Left lung (tissue), 10 donors: ENCODE results near the gene TRPT1. TPM values are rescaled to one million over a fixed set of nuclear protein-coding genes. Genes with fewer than 3 reads are reported as not detected.
"Not testable (repeated sequence)": the region's sequence is repeated elsewhere in the genome, so short reads cannot be mapped to it uniquely, and the experiment has no call there.

Experiments used
- ATAC-seq: fragments of 200-7000 bp; cut with Tn5 transposase; one replicate; pipeline ENCODE4 v1.9.1; 2020; ENCODE audit warnings: moderate library complexity
- DNase-seq, 4 donors: peaks; one replicate each; pipeline ENCODE4 v3.0.0-alpha.2; 2013 to 2020
- H3K27ac ChIP-seq, 2 donors: fragments of 200-600 bp; sonication (generic) in 1 of 2; one replicate each; pipeline versions ENCODE4 v1.5.0 to v1.8.0; 2020 to 2021
- H3K27me3 ChIP-seq, 2 donors: fragments of 200-600 bp; sonication (generic) in 1 of 2; one replicate each; pipeline versions ENCODE4 v1.5.0 to v1.8.0; 2020 to 2021
- H3K36me3 ChIP-seq, 2 donors: fragments of 200-600 bp; sonication (generic) in 1 of 2; one replicate each; pipeline versions ENCODE4 v1.5.0 to v1.8.0; 2020 to 2021
- H3K4me1 ChIP-seq, 2 donors: fragments of 200-600 bp; one replicate each; pipeline ENCODE4 v1.8.0; 2021
- H3K4me3 ChIP-seq, 2 donors: fragments of 200-600 bp; sonication (generic) in 1 of 2; one replicate each; pipeline versions ENCODE4 v1.5.0 to v1.8.0; 2020 to 2021; ENCODE audit warnings: mild to moderate bottlenecking in 1 of 2
- H3K9me3 ChIP-seq, 2 donors: fragments of 200-600 bp; sonication (generic) in 1 of 2; one replicate each; pipeline versions ENCODE4 v1.5.0 to v1.8.0; 2020 to 2021
- CTCF ChIP-seq, 2 donors: fragments of 200-600 bp; sonication (generic) in 1 of 2; IDR thresholded peaks; one replicate each; pipeline versions ENCODE4 v1.5.0 to v1.8.0; 2021; ENCODE audit warnings: antibody characterized with exemption in 2 of 2
- intact Hi-C, 2 donors: fragments of 100-400 bp; cut with DNase I; formaldehyde crosslinking; loops; one replicate each; pipeline versions ENCODE4 v1.11.2 to v1.14.2; 2022
- polyA plus RNA-seq, 6 donors: library from polyadenylated mRNA; unstranded; fragments of 120-200 nt; gene quantifications; one replicate each; pipeline ENCODE4 v1.2.1, GENCODE V29; 2013; ENCODE audit not compliant: insufficient read length in 6 of 6
- total RNA-seq, 2 donors: library from RNA; stranded (reverse); fragmentation: NEBNext Ultra II Directional; extraction: Animal tissue kit (Norgen Biotek cat#: 25700); gene quantifications; one replicate each; pipeline ENCODE4 v1.2.1, GENCODE V29; 2021
- donor health status: DM: no; HTN: yes; CAD: no.
- donor health status: DM: no; HTN: no; CAD: no.

TRPT1 gene
- total and polyA plus RNA-seq, 8 donors: 26.3 to 33.2 (median 28.2) TPM

- ATAC-seq: peak; percentile 0
- Histone ChIP-seq H3K27me3 (no peaks in the 10 kb centered on the region), H3K4me3 (peak overlapping the region; percentile 56 to 77), H3K9me3 (no peaks in the 10 kb centered on the region), H3K27ac (peak overlapping the region; percentile 84 to 90), H3K36me3 (peaks cover 0 to 15% of the 10 kb centered on the region in 2 donors), H3K4me1 (peaks cover 16 to 64% of the 10 kb centered on the region in 2 donors)
- TF ChIP-seq CTCF (IDR thresholded peaks at IDR 0.05): no peak
- DNase-seq: no peak
- intact Hi-C loops: no loop called here
These were observed 21.9 kb upstream of the TRPT1 start for GRCh38 chr11:64247729-64248531.

- intact Hi-C loops: no loop called here
- Histone ChIP-seq H3K36me3 (peaks cover 0 to 20% of the 10 kb centered on the region in 2 donors), H3K4me1 (peaks cover 18 to 64% of the 10 kb centered on the region in 2 donors), H3K4me3 (peak within 1 kb of the TSS; percentile 72 to 77), H3K9me3 (no peaks in the 10 kb centered on the region), H3K27ac (peak within 1 kb of the TSS; percentile 84 to 90), H3K27me3 (no peaks in the 10 kb centered on the region)
- ATAC-seq (peak; percentile 78), DNase-seq (peak; percentile 77 to 96 (median 90))
- no peak for TF ChIP-seq CTCF (IDR thresholded peaks at IDR 0.05)
These were observed 21.1 kb upstream of the TRPT1 start, which contains the start of gene PPP1R14B for GRCh38 chr11:64246871-64247728. TSS of gene PPP1R14B (minus strand) at chr11:64246943. CDS start at chr11:64246673, 270 bp downstream.

DNA sequence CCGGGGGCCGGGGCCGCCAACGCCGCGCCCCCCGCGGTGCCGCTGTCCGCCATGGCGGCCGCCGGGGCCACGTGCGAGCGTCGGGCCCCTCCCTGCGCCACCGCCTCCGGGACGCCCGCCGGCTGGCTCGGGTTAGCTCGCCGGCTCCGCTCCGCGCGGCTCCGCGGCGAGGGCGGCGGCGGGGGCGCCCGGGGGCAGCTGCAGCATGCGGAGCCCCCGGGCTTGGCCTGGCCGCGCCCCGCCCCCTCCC, 20.6 kb upstream of the TRPT1 start:
- ATAC-seq, intact Hi-C loops, DNase-seq, H3K27me3 ChIP-seq, H3K9me3 ChIP-seq: not testable (repeated sequence)
- H3K36me3 ChIP-seq: peaks cover 0 to 20% of the 10 kb centered on the region in 2 donors
- H3K4me1 ChIP-seq: peaks cover 18 to 64% of the 10 kb centered on the region in 2 donors
- peak overlapping the region in 1 of 2 donors; percentile 71 for H3K27ac ChIP-seq
- peak overlapping the region; percentile 72 to 77 for H3K4me3 ChIP-seq

GRCh38 chr11:64245797-64246620, 20.0 kb upstream of the TRPT1 start:
- Histone ChIP-seq H3K9me3 (no peaks in the 10 kb centered on the region), H3K27ac (peak overlapping the region; percentile 68 to 71), H3K27me3 (no peaks in the 10 kb centered on the region), H3K4me1 (peaks cover 18 to 62% of the 10 kb centered on the region in 2 donors), H3K36me3 (peaks cover 0 to 20% of the 10 kb centered on the region in 2 donors), H3K4me3 (peak overlapping the region; percentile 72 to 77)
- DNase-seq (peak in 3 of 4 donors; percentile 51 to 89 (median 83)), ATAC-seq (peak; percentile 3)
- intact Hi-C loops: no loop called here
- TF ChIP-seq CTCF (IDR thresholded peaks at IDR 0.05): no peak

DNA sequence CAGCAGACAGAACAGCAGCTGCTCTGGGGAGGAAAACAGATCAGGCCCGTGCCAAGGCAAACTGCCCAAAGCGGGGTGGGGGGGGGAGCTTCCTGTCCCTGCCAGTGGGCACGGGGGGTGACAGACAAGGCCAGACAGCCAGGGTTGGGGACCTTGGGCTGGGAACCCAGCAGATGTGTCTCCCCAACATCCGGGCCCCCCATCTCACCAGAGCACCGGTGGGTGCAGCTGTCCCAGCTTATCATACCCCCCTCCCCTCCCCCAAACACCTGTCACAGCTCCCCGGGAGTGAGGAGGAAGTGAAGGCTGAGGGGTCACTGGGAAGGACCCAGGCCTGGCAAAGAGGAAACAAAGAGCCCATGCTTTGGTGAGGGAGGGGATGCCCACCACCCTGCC, 19.4 kb upstream of the TRPT1 start:
- intact Hi-C loops: no loop called here
- H3K27me3 ChIP-seq: no peaks in the 10 kb centered on the region
- H3K9me3 ChIP-seq: no peaks in the 10 kb centered on the region
- peak in 1 of 4 donors; percentile 80 for DNase-seq
- peaks cover 14 to 58% of the 10 kb centered on the region in 2 donors for H3K4me1 ChIP-seq
- peak overlapping the region; percentile 68 to 71 for H3K27ac ChIP-seq
- TF ChIP-seq CTCF (IDR thresholded peaks at IDR 0.05): no peak
- H3K36me3 ChIP-seq: peaks cover 0 to 20% of the 10 kb centered on the region in 2 donors
- no peak for ATAC-seq
- peak overlapping the region; percentile 72 to 77 for H3K4me3 ChIP-seq
